HFF-Myc (cell line): ENCODE results near the gene MMP24OS.

Source experiments
- DNase-seq: peaks from one replicate; pipeline ENCODE4 v3.0.0-alpha.2; 2011; ENCODE audit warnings: low read depth; ENCODE audit errors: extremely low read depth
- H3K4me3 ChIP-seq: replicated peaks from 2 replicates; pipeline ENCODE4 v1.5.1; 2011; ENCODE audit warnings: low read depth, mild to moderate bottlenecking, control low read depth, low read length
- CTCF ChIP-seq: IDR thresholded peaks from 2 replicates; pipeline ENCODE4 v1.5.1; 2012; ENCODE audit warnings: mild to moderate bottlenecking, low read depth, low read length, control low read depth; ENCODE audit errors: missing control alignments

MMP24OS gene

GRCh38 chr20:35305682-35306556 lies 28.0 kb upstream of the MMP24OS start:
- no peak overlapping the region for H3K4me3 ChIP-seq
- no peak for TF ChIP-seq CTCF

GRCh38 chr20:35304956-35305355 lies 27.0 kb upstream of the MMP24OS start:
- DNase-seq = no peak
- no peak for TF ChIP-seq CTCF
- H3K4me3 ChIP-seq = no peak overlapping the region

More at GRCh38 chr20:35305682-35306556, 28.0 kb upstream of the MMP24OS start:
- peak; percentile 95 for DNase-seq

- H3K4me3 ChIP-seq = no peak overlapping the region
- TF ChIP-seq CTCF = peak; percentile 94
Observed at GRCh38 chr20:35303735-35304491, 26.0 kb upstream of the MMP24OS start.

GRCh38 chr20:35303382-35303734 lies 25.4 kb upstream of the MMP24OS start:
- H3K4me3 ChIP-seq = no peak overlapping the region
- no peak for TF ChIP-seq CTCF
- DNase-seq = no peak

More at GRCh38 chr20:35303735-35304491, 26.0 kb upstream of the MMP24OS start:
- peak; percentile 86 for DNase-seq

GRCh38 chr20:35302421-35303335 lies 24.8 kb upstream of the MMP24OS start:
- no peak for DNase-seq
- no peak for TF ChIP-seq CTCF
- H3K4me3 ChIP-seq = no peak overlapping the region

- DNase-seq = no peak
- TF ChIP-seq CTCF = no peak
- no peak overlapping the region for H3K4me3 ChIP-seq
Observed at GRCh38 chr20:35301426-35301825, 23.5 kb upstream of the MMP24OS start.
